Kidney (tissue), 14 donors: ENCODE measurements around the gene DISP3. TPM values are rescaled to one million over a fixed set of nuclear protein-coding genes. Genes with fewer than 3 reads are reported as not detected.

Source experiments
- DNase-seq, 5 donors: peaks; one replicate each; pipeline ENCODE4 v3.0.0-alpha.2; 2013 to 2020
- FAIRE-seq: peaks from 2 replicates; lab custom pipeline; 2012; peaks lifted over from hg19 to GRCh38; lab: Jason Lieb, UNC
- H3K27ac ChIP-seq, 2 donors: one replicate each; pipeline ENCODE4 v1.7.0; 2013; ENCODE audit warnings: low read depth in 2 of 2, low read length in 2 of 2, inconsistent platforms in 1 of 2
- H3K27me3 ChIP-seq: one replicate; pipeline ENCODE4 v1.7.1; 2013; ENCODE audit warnings: low read length, inconsistent platforms; ENCODE audit not compliant: control insufficient read depth, insufficient read depth
- H3K36me3 ChIP-seq, 3 donors: one replicate each; pipeline versions ENCODE4 v1.7.0 to v1.7.1; 2013; ENCODE audit warnings: low read length in 3 of 3, control low read depth in 1 of 3, inconsistent platforms in 1 of 3; ENCODE audit not compliant: insufficient read depth in 3 of 3, control insufficient read depth in 2 of 3
- H3K4me1 ChIP-seq, 3 donors: one replicate each; pipeline versions ENCODE4 v1.7.0 to v1.7.1; 2013; ENCODE audit warnings: low read length in 3 of 3, inconsistent platforms in 1 of 3, low read depth in 1 of 3; ENCODE audit not compliant: control insufficient read depth in 2 of 3, insufficient read depth in 2 of 3
- H3K4me3 ChIP-seq, 3 donors: one replicate each; pipeline versions ENCODE4 v1.7.0 to v1.8.1; 2013; ENCODE audit warnings: low read length in 3 of 3, control low read depth in 1 of 3, inconsistent platforms in 1 of 3
- H3K9ac ChIP-seq, 3 donors: one replicate each; pipeline versions ENCODE4 v1.7.0 to v1.7.1; 2013; ENCODE audit warnings: low read length in 3 of 3, control low read depth in 1 of 3, inconsistent platforms in 1 of 3
- H3K9me3 ChIP-seq, 3 donors: one replicate each; pipeline versions ENCODE4 v1.7.0 to v1.7.1; 2013; ENCODE audit warnings: low read length in 3 of 3, control low read depth in 1 of 3, inconsistent platforms in 1 of 3; ENCODE audit not compliant: control insufficient read depth in 2 of 3, insufficient read depth in 1 of 3
- intact Hi-C: fragments of 100-400 bp; cut with DNase I; formaldehyde crosslinking; loops from one replicate; pipeline ENCODE4 v1.11.1; 2022
- polyA plus RNA-seq: library from polyadenylated mRNA; stranded (reverse); fragments of 350-450 nt; fragmentation: Illumina TruSeq; extraction: RNeasy Lipid Tissue Mini Kit (QIAGEN cat#74804); gene quantifications from one replicate; pipeline ENCODE4 v1.2.3, GENCODE V29; 2014; ENCODE audit warnings: low read depth, low replicate concordance; ENCODE audit not compliant: insufficient read depth
- total RNA-seq: library from RNA; stranded (reverse); fragmentation: NEBNext Ultra II Directional; extraction: Animal tissue kit (Norgen Biotek cat#: 25700); gene quantifications from one replicate; pipeline ENCODE4 v1.2.1, GENCODE V29; 2021
- TF ChIP-seq, protein P1 (sequence below): IDR thresholded peaks from 3 replicates; pipeline ENCODE4 v1.5.1; 2012; ENCODE audit warnings: mild to moderate bottlenecking, moderate library complexity, borderline replicate concordance; ENCODE audit not compliant: insufficient read depth; ENCODE audit errors: extremely low read depth
- donor health status: control.
- donor health status: control.
- donor health status: control.
- donor health status: control.
- donor health status: control.
- donor health status: DM: yes; HTN: yes; CAD: no.
- donor health status: Normal renal cell carcinoma (clear cell type).

DISP3 gene
- total and polyA plus RNA-seq, 2 donors from 2014 or later, result 0.19 TPM; not detected in 1

- FAIRE-seq, result no peak
- TF ChIP-seq, protein P1, sequence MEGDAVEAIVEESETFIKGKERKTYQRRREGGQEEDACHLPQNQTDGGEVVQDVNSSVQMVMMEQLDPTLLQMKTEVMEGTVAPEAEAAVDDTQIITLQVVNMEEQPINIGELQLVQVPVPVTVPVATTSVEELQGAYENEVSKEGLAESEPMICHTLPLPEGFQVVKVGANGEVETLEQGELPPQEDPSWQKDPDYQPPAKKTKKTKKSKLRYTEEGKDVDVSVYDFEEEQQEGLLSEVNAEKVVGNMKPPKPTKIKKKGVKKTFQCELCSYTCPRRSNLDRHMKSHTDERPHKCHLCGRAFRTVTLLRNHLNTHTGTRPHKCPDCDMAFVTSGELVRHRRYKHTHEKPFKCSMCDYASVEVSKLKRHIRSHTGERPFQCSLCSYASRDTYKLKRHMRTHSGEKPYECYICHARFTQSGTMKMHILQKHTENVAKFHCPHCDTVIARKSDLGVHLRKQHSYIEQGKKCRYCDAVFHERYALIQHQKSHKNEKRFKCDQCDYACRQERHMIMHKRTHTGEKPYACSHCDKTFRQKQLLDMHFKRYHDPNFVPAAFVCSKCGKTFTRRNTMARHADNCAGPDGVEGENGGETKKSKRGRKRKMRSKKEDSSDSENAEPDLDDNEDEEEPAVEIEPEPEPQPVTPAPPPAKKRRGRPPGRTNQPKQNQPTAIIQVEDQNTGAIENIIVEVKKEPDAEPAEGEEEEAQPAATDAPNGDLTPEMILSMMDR, result no peak
- no peaks in the 10 kb centered on the region for H3K9me3 ChIP-seq
- H3K4me3 ChIP-seq, result no peak overlapping the region
- H3K27me3 ChIP-seq, result no peaks in the 10 kb centered on the region
- no peak overlapping the region for H3K9ac ChIP-seq
- H3K4me1 ChIP-seq, result no peaks in the 10 kb centered on the region
- intact Hi-C loops, result no loop called here
- H3K27ac ChIP-seq, result no peak overlapping the region
- H3K36me3 ChIP-seq, result no peaks in the 10 kb centered on the region
- no peak for DNase-seq
Measured at GRCh38 chr1:11463177-11463576, 15.8 kb upstream of the DISP3 start.

DNA sequence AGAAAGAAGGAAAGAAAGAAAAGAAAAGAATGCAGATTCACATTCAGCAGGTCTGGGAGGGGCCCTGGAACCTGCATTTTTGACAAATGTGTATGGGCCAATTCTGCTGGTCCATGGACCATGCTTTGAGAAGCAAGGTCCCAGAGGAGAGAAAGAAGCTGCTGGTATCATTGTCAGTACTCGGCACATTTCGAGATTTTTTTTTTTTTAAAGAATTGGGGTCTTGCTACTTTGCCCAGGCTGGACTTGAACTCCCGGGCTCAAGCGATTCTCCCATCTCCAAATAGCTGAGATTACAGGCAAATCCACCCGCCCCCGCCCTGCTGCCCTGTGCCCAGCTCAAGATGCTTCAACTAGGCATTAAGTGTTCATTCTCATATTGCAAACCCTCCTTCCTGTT is 13.6 kb upstream of the DISP3 start:
- DNase-seq (no peak), FAIRE-seq (no peak)
- no peaks in the 10 kb centered on the region for H3K36me3 ChIP-seq
- TF ChIP-seq, protein P1, result no peak
- no peak overlapping the region for H3K9ac ChIP-seq
- intact Hi-C loops, result no loop called here
- H3K27ac ChIP-seq, result no peak overlapping the region
- H3K27me3 ChIP-seq, result no peaks in the 10 kb centered on the region
- H3K4me1 ChIP-seq, result no peaks in the 10 kb centered on the region
- H3K4me3 ChIP-seq, result no peak overlapping the region
- no peaks in the 10 kb centered on the region for H3K9me3 ChIP-seq

GRCh38 chr1:11466416-11466815 is 12.5 kb upstream of the DISP3 start:
- TF ChIP-seq, protein P1, result no peak
- FAIRE-seq, result no peak
- H3K27me3 ChIP-seq, result no peaks in the 10 kb centered on the region

GRCh38 chr1:11468878-11469277 is 10.1 kb upstream of the DISP3 start:
- Histone ChIP-seq H3K4me1 (no peaks in the 10 kb centered on the region), H3K4me3 (no peak overlapping the region), H3K9ac (no peak overlapping the region), H3K27me3 (no peaks in the 10 kb centered on the region), H3K27ac (no peak overlapping the region), H3K9me3 (no peaks in the 10 kb centered on the region), H3K36me3 (no peaks in the 10 kb centered on the region)
- intact Hi-C loops, result no loop called here
- DNase-seq (no peak), FAIRE-seq (no peak)
- TF ChIP-seq, protein P1, result no peak

More at GRCh38 chr1:11466416-11466815, 12.5 kb upstream of the DISP3 start:
- intact Hi-C loops, result no loop called here
- no peaks in the 10 kb centered on the region for H3K4me1 ChIP-seq
- no peak for DNase-seq
- H3K9me3 ChIP-seq, result no peaks in the 10 kb centered on the region
- H3K9ac ChIP-seq, result no peak overlapping the region
- H3K4me3 ChIP-seq, result no peak overlapping the region
- H3K27ac ChIP-seq, result no peak overlapping the region
- H3K36me3 ChIP-seq, result no peaks in the 10 kb centered on the region
